ENCODE data around the gene RPL12.

- TF ChIP-seq BHLHE40 (IDR thresholded peaks at IDR 0.05; ENCODE audit: low read depth, low read length) (no peak), POLR2A (IDR thresholded peaks at IDR 0.05; ENCODE audit: low read length) (no peak)
Observed at GRCh38 chr9:127419348-127419747, 31.9 kb downstream of the RPL12 start.

All from A549 (cell line).